HEK293T (cell line): Measurements from ENCODE around the gene PARM1.

Experiments
- CTCF ChIA-PET: fragments of 350-600 bp; formaldehyde crosslinking; extraction: SDS; loops from one replicate; lab custom pipeline; 2021; ENCODE audit warnings: antibody characterized with exemption, inconsistent platforms; lab: Yijun Ruan, JAX
- POLR2A ChIA-PET: fragments of 350-600 bp; formaldehyde crosslinking; extraction: SDS; loops from one replicate; lab custom pipeline; 2020; ENCODE audit warnings: antibody characterized with exemption, inconsistent platforms; lab: Yijun Ruan, JAX
- DNase-seq: peaks from one replicate; pipeline ENCODE4 v3.0.0; 2012; ENCODE audit warnings: mixed read lengths; ENCODE audit errors: extremely low spot score
- ARNT ChIP-seq: fragments of 450-650 bp; IDR thresholded peaks from 2 replicates; pipeline ENCODE4 v1.6.1; 2017; ENCODE audit warnings: mild to moderate bottlenecking
- BHLHE40 ChIP-seq: fragments of 450-650 bp; IDR thresholded peaks from 2 replicates; pipeline ENCODE4 v1.6.1; 2016; ENCODE audit warnings: mild to moderate bottlenecking, moderate library complexity, borderline replicate concordance
- CTBP1 ChIP-seq: fragments of 450-650 bp; IDR thresholded peaks from 2 replicates; pipeline ENCODE4 v1.6.1; 2016; ENCODE audit warnings: borderline replicate concordance
- ELF4 ChIP-seq: fragments of 450-650 bp; IDR thresholded peaks from 2 replicates; pipeline ENCODE4 v1.6.1; 2017; ENCODE audit warnings: antibody characterized with exemption
- FOXA1 ChIP-seq: fragments of 450-650 bp; IDR thresholded peaks from 2 replicates; pipeline ENCODE4 v1.6.1; 2016; ENCODE audit warnings: mild to moderate bottlenecking
- FOXK2 ChIP-seq: fragments of 450-650 bp; IDR thresholded peaks from 2 replicates; pipeline ENCODE4 v1.6.1; 2016; ENCODE audit warnings: mild to moderate bottlenecking
- FOXM1 ChIP-seq: fragments of 450-650 bp; IDR thresholded peaks from 2 replicates; pipeline ENCODE4 v1.6.1; 2017; ENCODE audit warnings: mild to moderate bottlenecking, borderline replicate concordance
- HDGF ChIP-seq: fragments of 450-650 bp; IDR thresholded peaks from 2 replicates; pipeline ENCODE4 v1.6.1; 2017; ENCODE audit warnings: antibody characterized with exemption, borderline replicate concordance
- L3MBTL2 ChIP-seq: fragments of 450-650 bp; conservative IDR thresholded peaks from 2 replicates; pipeline ENCODE4 v1.6.1; 2016; ENCODE audit warnings: mild to moderate bottlenecking
- LEF1 ChIP-seq: fragments of 450-650 bp; IDR thresholded peaks from 2 replicates; pipeline ENCODE4 v1.6.1; 2017; ENCODE audit warnings: mild to moderate bottlenecking, borderline replicate concordance
- NFRKB ChIP-seq: fragments of 450-650 bp; IDR thresholded peaks from 2 replicates; pipeline ENCODE4 v1.6.1; 2016; ENCODE audit warnings: mild to moderate bottlenecking, moderate library complexity
- SP1 ChIP-seq: fragments of 450-650 bp; IDR thresholded peaks from 2 replicates; pipeline ENCODE4 v1.6.1; 2017
- SUZ12 ChIP-seq: fragments of 450-650 bp; IDR thresholded peaks from 2 replicates; pipeline ENCODE4 v1.6.1; 2016; ENCODE audit warnings: mild to moderate bottlenecking
- TARDBP ChIP-seq: fragments of 450-650 bp; IDR thresholded peaks from 2 replicates; pipeline ENCODE4 v1.6.1; 2016
- ZNF384 ChIP-seq: fragments of 450-650 bp; IDR thresholded peaks from 2 replicates; pipeline ENCODE4 v1.6.1; 2016
- TF ChIP-seq, protein P1 (sequence below): fragments of 450-650 bp; IDR thresholded peaks from 2 replicates; pipeline ENCODE4 v1.6.1; 2016

The PARM1 gene

GRCh38 chr4:74944354-74944793 lies 11.5 kb downstream of the PARM1 start:
- ChIA-PET POLR2A (no interaction called here), CTCF (no interaction called here)
- no peak for TF ChIP-seq FOXM1
- no peak for TF ChIP-seq ARNT
- TF ChIP-seq LEF1 = no peak
- TF ChIP-seq, protein P1, sequence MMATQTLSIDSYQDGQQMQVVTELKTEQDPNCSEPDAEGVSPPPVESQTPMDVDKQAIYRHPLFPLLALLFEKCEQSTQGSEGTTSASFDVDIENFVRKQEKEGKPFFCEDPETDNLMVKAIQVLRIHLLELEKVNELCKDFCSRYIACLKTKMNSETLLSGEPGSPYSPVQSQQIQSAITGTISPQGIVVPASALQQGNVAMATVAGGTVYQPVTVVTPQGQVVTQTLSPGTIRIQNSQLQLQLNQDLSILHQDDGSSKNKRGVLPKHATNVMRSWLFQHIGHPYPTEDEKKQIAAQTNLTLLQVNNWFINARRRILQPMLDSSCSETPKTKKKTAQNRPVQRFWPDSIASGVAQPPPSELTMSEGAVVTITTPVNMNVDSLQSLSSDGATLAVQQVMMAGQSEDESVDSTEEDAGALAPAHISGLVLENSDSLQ = no peak
- TF ChIP-seq SUZ12 = no peak
- no peak for TF ChIP-seq NFRKB
- no peak for TF ChIP-seq BHLHE40
- no peak for TF ChIP-seq ZNF384
- TF ChIP-seq SP1 = no peak
- no peak for TF ChIP-seq CTBP1
- TF ChIP-seq L3MBTL2 = no peak
- TF ChIP-seq FOXA1 = no peak
- no peak for TF ChIP-seq HDGF
- DNase-seq = no peak

DNA sequence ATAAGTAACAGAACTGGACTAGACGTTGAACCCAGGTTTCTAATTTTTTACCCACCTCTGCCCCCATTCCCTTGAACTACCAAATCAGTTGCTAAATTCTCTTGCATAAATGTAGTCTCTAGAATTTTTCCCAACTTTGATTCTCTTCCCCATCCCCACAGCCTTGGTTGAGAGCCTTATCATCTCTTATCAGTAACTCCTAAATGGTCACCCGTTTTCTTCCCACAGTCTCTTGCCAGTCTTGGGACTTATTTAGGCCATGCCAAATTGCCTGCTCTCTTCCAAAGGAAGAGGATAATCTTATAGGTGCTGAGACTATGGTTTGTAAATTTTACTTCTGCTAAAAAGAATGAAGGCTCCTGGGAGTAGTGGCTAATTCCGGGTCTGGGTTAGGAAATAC lies 13.3 kb downstream of the PARM1 start:
- ChIA-PET CTCF (no interaction called here), POLR2A (no interaction called here)
- TF ChIP-seq FOXM1 (no peak), SP1 (no peak), NFRKB (no peak), L3MBTL2 (no peak), SUZ12 (no peak), CTBP1 (no peak), HDGF (no peak), FOXK2 (no peak), BHLHE40 (no peak), ELF4 (no peak)
- TF ChIP-seq, protein P1 = no peak
- no peak for DNase-seq

DNA sequence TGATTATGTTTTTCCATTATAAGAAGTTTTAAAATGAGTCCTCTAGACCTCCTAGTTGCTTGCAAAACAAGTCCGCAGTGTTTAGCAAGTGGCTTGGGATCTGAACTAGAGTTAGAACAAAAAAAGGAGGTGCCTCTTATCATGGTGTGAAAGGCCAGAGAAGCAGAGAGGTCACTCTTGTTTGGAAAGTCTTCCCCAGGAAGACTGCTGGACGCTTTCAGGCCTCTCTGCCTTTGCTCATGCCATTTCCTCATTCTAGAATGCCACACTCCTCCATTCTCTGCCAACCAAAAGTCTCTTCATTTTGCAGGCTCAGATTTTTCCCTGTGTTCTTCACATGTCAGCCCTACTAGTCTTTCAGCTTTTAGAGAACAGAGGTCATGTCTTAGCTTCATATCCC lies 14.9 kb downstream of the PARM1 start:
- no peak for DNase-seq
- ChIA-PET CTCF (no interaction called here), POLR2A (no interaction called here)
- no peak for TF ChIP-seq HDGF
- no peak for TF ChIP-seq TARDBP
- TF ChIP-seq CTBP1 = no peak
- TF ChIP-seq FOXM1 = no peak
- no peak for TF ChIP-seq ZNF384
- TF ChIP-seq, protein P1 = no peak
- no peak for TF ChIP-seq SUZ12
- no peak for TF ChIP-seq ELF4
- no peak for TF ChIP-seq SP1
- TF ChIP-seq NFRKB = no peak
- no peak for TF ChIP-seq FOXA1
- TF ChIP-seq BHLHE40 = no peak
- TF ChIP-seq FOXK2 = no peak
- no peak for TF ChIP-seq LEF1

GRCh38 chr4:74948236-74948635 lies 15.3 kb downstream of the PARM1 start:
- CTCF ChIA-PET = no interaction called here
- no peak for DNase-seq
- TF ChIP-seq FOXA1 (no peak), FOXM1 (no peak), SUZ12 (no peak), FOXK2 (no peak), SP1 (no peak), L3MBTL2 (no peak), HDGF (no peak), ARNT (no peak), BHLHE40 (no peak), LEF1 (no peak), NFRKB (no peak), ZNF384 (no peak), ELF4 (no peak), CTBP1 (no peak), TARDBP (no peak)
- TF ChIP-seq, protein P1 = no peak
- POLR2A ChIA-PET = no interaction called here

DNA sequence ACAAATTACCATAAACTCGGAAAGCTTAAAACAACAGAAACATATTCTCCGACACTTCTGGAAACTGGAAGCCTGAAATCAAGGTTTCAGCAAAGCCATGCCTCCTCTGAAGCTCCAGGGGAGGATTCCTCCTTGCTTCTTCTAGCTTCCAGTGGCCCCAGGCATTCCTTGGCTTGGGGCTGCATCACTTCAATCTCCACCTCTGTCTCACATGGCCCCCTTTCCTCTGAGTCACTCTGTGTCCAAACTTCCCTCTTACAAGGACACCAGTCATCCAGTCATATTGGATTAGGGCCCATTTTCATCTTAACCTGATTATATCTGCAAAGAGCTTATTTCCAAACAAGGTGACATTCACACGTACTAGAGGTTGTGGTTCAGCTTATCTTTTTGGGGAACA lies 17.3 kb downstream of the PARM1 start:
- no peak for TF ChIP-seq FOXM1
- no peak for TF ChIP-seq FOXA1
- TF ChIP-seq L3MBTL2 = no peak
- TF ChIP-seq, protein P1 = no peak
- TF ChIP-seq BHLHE40 = no peak
- TF ChIP-seq HDGF = no peak
- no peak for TF ChIP-seq CTBP1
- TF ChIP-seq LEF1 = no peak
- ChIA-PET POLR2A (no interaction called here), CTCF (interaction anchor here (0.8 kb wide), 1 partner anchor 16 kb away, joined by 3 read pairs; no protein-coding TSS in a partner anchor)
- no peak for DNase-seq
